Measurements from ENCODE around the gene NR4A2. TPM values are rescaled to one million over a fixed set of nuclear protein-coding genes. Genes with fewer than 3 reads are reported as not detected.

The NR4A2 gene
- total RNA-seq, 1 experiment from 2014 or later, result 2.6 TPM

GRCh38 chr2:156334496-156335478, 2.3 kb upstream of the NR4A2 start:
- intact Hi-C loops (cut with micrococcal nuclease), result loop anchor here (1.0 to 5.0 kb wide), 6 partner anchors 66 to 848 kb away; no protein-coding TSS in a partner anchor
- TSS peak; percentile 93 for BruUV-seq (replicated peaks)
- ChIA-PET POLR2A (interaction anchor here (0.6 to 5.0 kb wide), 32 partner anchors 7 to 960 kb away, joined by 3 to 74 read pairs (median 4); partner anchors contain the start of gene GPD2), CTCF (interaction anchor here (0.5 to 6.3 kb wide), 75 partner anchors 9 to 1661 kb away, joined by 3 to 66 read pairs (median 4); partner anchors contain the start of gene GPD2)
- H3K36me3 Mint-ChIP-seq (ENCODE audit: insufficient read depth, unreplicated experiment), result peaks cover 14% of the 10 kb centered on the region
- TF ChIP-seq, protein P1, sequence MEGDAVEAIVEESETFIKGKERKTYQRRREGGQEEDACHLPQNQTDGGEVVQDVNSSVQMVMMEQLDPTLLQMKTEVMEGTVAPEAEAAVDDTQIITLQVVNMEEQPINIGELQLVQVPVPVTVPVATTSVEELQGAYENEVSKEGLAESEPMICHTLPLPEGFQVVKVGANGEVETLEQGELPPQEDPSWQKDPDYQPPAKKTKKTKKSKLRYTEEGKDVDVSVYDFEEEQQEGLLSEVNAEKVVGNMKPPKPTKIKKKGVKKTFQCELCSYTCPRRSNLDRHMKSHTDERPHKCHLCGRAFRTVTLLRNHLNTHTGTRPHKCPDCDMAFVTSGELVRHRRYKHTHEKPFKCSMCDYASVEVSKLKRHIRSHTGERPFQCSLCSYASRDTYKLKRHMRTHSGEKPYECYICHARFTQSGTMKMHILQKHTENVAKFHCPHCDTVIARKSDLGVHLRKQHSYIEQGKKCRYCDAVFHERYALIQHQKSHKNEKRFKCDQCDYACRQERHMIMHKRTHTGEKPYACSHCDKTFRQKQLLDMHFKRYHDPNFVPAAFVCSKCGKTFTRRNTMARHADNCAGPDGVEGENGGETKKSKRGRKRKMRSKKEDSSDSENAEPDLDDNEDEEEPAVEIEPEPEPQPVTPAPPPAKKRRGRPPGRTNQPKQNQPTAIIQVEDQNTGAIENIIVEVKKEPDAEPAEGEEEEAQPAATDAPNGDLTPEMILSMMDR (IDR thresholded peaks at IDR 0.05; ENCODE audit: unreplicated experiment), result peak; percentile 17
- DNase-seq (ENCODE audit: unreplicated experiment), result peak; percentile 92
- peak overlapping the region; percentile 99 for H3K27ac Mint-ChIP-seq (ENCODE audit: low read depth, unreplicated experiment)
- H3K9me3 Mint-ChIP-seq (ENCODE audit: unreplicated experiment), result no peaks in the 10 kb centered on the region
- H3K27me3 Mint-ChIP-seq (ENCODE audit: insufficient read depth, unreplicated experiment), result no peaks in the 10 kb centered on the region
- H3K4me1 Mint-ChIP-seq (ENCODE audit: insufficient read depth, unreplicated experiment), result peaks cover 18% of the 10 kb centered on the region
- peak overlapping the region; percentile 87 for H3K4me3 Mint-ChIP-seq (ENCODE audit: unreplicated experiment)

DNA sequence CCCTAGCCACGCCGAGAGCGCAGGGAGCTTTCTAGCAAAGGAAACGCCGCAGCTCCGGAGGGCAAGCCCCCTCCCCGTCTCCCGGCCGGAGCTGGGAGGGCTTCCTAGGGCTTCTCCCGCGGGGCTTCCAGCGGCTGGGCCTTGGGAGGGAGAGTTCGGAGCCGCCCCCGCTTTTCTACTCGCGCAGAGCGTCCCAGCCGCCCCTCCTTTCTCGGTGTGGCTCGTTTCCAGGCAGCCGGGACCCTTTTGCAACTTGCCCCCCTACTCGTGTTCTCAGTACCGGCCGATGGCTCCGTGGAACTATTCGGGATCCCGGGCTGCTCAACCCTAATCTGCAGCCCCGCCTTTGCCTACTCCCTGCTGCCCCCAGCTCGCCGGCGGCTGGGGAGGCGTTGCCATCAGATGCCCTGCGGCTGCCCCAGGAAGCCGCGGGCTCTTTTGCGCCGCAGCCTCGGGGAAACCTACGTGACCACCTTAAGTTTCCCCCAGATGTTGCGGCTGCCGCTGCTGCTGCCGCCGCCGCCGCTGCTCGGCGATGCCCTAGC, 1.5 kb upstream of the NR4A2 start:
- TF ChIP-seq, protein P1 (IDR thresholded peaks at IDR 0.05; ENCODE audit: unreplicated experiment), result no peak
- Mint-ChIP-seq H3K4me3 (ENCODE audit: unreplicated experiment) (peak overlapping the region; percentile 87), H3K4me1 (ENCODE audit: insufficient read depth, unreplicated experiment) (peaks cover 12% of the 10 kb centered on the region), H3K9me3 (ENCODE audit: unreplicated experiment) (no peaks in the 10 kb centered on the region), H3K27me3 (ENCODE audit: insufficient read depth, unreplicated experiment) (no peaks in the 10 kb centered on the region), H3K27ac (ENCODE audit: low read depth, unreplicated experiment) (peak overlapping the region; percentile 99), H3K36me3 (ENCODE audit: insufficient read depth, unreplicated experiment) (peaks cover 14% of the 10 kb centered on the region)
- CTCF ChIA-PET, result interaction anchor here (0.6 to 6.3 kb wide), 23 partner anchors 11 to 962 kb away, joined by 3 to 66 read pairs (median 8); partner anchors contain the start of gene GPD2
- DNase-seq (ENCODE audit: unreplicated experiment), result peak; percentile 54
- POLR2A ChIA-PET, result interaction anchor here (0.6 to 5.0 kb wide), 30 partner anchors 8 to 959 kb away, joined by 3 to 74 read pairs (median 4); partner anchors contain the start of gene GPD2
- BruUV-seq (replicated peaks), result no TSS peak
- intact Hi-C loops (cut with micrococcal nuclease), result loop anchor here (1.0 to 5.0 kb wide), 5 partner anchors 66 to 957 kb away; no protein-coding TSS in a partner anchor

- H3K27ac Mint-ChIP-seq (ENCODE audit: low read depth, unreplicated experiment), result peak overlapping the region; percentile 99
- H3K9me3 Mint-ChIP-seq (ENCODE audit: unreplicated experiment), result no peaks in the 10 kb centered on the region
- intact Hi-C loops (cut with micrococcal nuclease), result loop anchor here (2.0 to 5.0 kb wide), 3 partner anchors 221 to 957 kb away; no protein-coding TSS in a partner anchor
- BruUV-seq (replicated peaks), result no TSS peak
- TF ChIP-seq, protein P1 (IDR thresholded peaks at IDR 0.05; ENCODE audit: unreplicated experiment), result no peak
- ChIA-PET CTCF (interaction anchor here (0.6 to 6.3 kb wide), 12 partner anchors 12 to 961 kb away, joined by 3 to 66 read pairs (median 10); partner anchors contain the start of gene GPD2), POLR2A (interaction anchor here (0.6 to 5.0 kb wide), 17 partner anchors 9 to 957 kb away, joined by 3 to 74 read pairs (median 5); partner anchors contain the start of gene GPD2)
- H3K27me3 Mint-ChIP-seq (ENCODE audit: insufficient read depth, unreplicated experiment), result no peaks in the 10 kb centered on the region
- DNase-seq (ENCODE audit: unreplicated experiment), result peak; percentile 82
- H3K4me1 Mint-ChIP-seq (ENCODE audit: insufficient read depth, unreplicated experiment), result peaks cover 12% of the 10 kb centered on the region
- peak overlapping the region; percentile 87 for H3K4me3 Mint-ChIP-seq (ENCODE audit: unreplicated experiment)
- peaks cover 14% of the 10 kb centered on the region for H3K36me3 Mint-ChIP-seq (ENCODE audit: insufficient read depth, unreplicated experiment)
These were observed 891 bp upstream of the NR4A2 start for GRCh38 chr2:156333274-156333950.

Measured in MCF 10A (cell line).